Measurements from ENCODE around the gene PROM1. TPM values are rescaled to one million over a fixed set of nuclear protein-coding genes. Genes with fewer than 3 reads are reported as not detected.
A peak's percentile ranks its signal among the peaks of the same experiment; 100 is the strongest.

The PROM1 gene
- total and polyA plus RNA-seq, 2 of the 13 experiments (the other 11 are each of a cell fraction or from before 2014, with no cell fraction given) = 3.9 to 16.4 TPM

GRCh38 chr4:15944895-15945294 is 138.9 kb downstream of the PROM1 start (continued):
- TF ChIP-seq JUN (CRISPR knock-in tag; IDR thresholded peaks at IDR 0.05) (no peak), ATF1 (CRISPR knock-in tag; IDR thresholded peaks at IDR 0.05) (no peak), ZNF7 (CRISPR knock-in tag; IDR thresholded peaks at IDR 0.05) (no peak), AHDC1 (CRISPR knock-in tag; IDR thresholded peaks at IDR 0.05; ENCODE audit: borderline replicate concordance) (no peak), ARHGAP35 (CRISPR knock-in tag; IDR thresholded peaks at IDR 0.05; ENCODE audit: borderline replicate concordance) (no peak)

GRCh38 chr4:15942283-15942682 is 141.5 kb downstream of the PROM1 start:
- no TSS peak for BruUV-seq (replicated peaks)
- no peak overlapping the region for H3K4me2 ChIP-seq (ENCODE audit: low read depth, low read length)
- no peaks in the 10 kb centered on the region for H3K4me1 ChIP-seq (ENCODE audit: insufficient read depth, low read length)
- no peaks in the 10 kb centered on the region for H3K9me3 ChIP-seq (ENCODE audit: low read length)
- no peak for FAIRE-seq
- H4K20me1 ChIP-seq (ENCODE audit: insufficient read depth, low read length) = no peaks in the 10 kb centered on the region
- no peak for DNase-seq (ENCODE audit: low spot score)
- intact Hi-C loops (cut with micrococcal nuclease; ENCODE audit: unreplicated experiment) = no loop called here
- no peaks in the 10 kb centered on the region for H3K36me3 ChIP-seq (replicated peaks in 1 of 2; ENCODE audit: control insufficient read depth in 1 of 2, insufficient read depth in 2 of 2, low read length in 2 of 2)
- peaks cover 0 to 7% of the 10 kb centered on the region in 2 experiments; a peak in 1 of 5 replicates for H3K27me3 ChIP-seq (ENCODE audit: control insufficient read depth in 1 of 2, insufficient read depth in 2 of 2, low read length in 2 of 2)
- no peak overlapping the region for H2AFZ ChIP-seq (ENCODE audit: low read length)
- no peaks in the 10 kb centered on the region for H3K79me2 ChIP-seq (ENCODE audit: insufficient read depth, low read length)
- WGBS (ENCODE audit: low lambda C conversion rate) = 0% methylated on average over 1 of the region's 1 CpG
- H3K4me3 ChIP-seq (replicated peaks in 1 of 3; ENCODE audit: insufficient read depth in 1 of 3, low read depth in 2 of 3, low read length in 3 of 3) = no peak overlapping the region
- no peak for ATAC-seq
- no peak overlapping the region for H3K9ac ChIP-seq (ENCODE audit: insufficient read depth, low read depth, low read length)
- H3K27ac ChIP-seq (ENCODE audit: extremely low read length, insufficient read depth, low read length) = no peak overlapping the region
- no peak for TF ChIP-seq ZNF142 (CRISPR knock-in tag; IDR thresholded peaks at IDR 0.05)
- peak; percentile 71 to 81; a peak in 3 of 4 replicates for TF ChIP-seq MAFK (conservative IDR thresholded peaks at IDR 0.05 in 1 of 2, IDR thresholded peaks at IDR 0.05 in 1 of 2; ENCODE audit: low read length in 2 of 2)
- TF ChIP-seq MAFF (IDR thresholded peaks at IDR 0.05; ENCODE audit: low read depth, low read length) = peak; percentile 74
- POLR2A ChIA-PET = no interaction called here
- in situ Hi-C loops (cut with HindIII; ENCODE audit: extremely low pct_ligation_motif_present, low pct_unique_long_range_greater_than_20kb) = no loop called here
- CTCF ChIA-PET (ENCODE audit: low intra/inter-chr PET ratio, low total read pairs) = no interaction called here

All from HepG2 (cell line).